ENCODE data around the gene AOC2. TPM values are rescaled to one million over a fixed set of nuclear protein-coding genes. Genes with fewer than 3 reads are reported as not detected.

Gene AOC2
- total RNA-seq, 3 donors from 2014 or later: 0.92 to 2.1 (median 0.96) TPM

- H3K36me3 ChIP-seq (ENCODE audit: low read depth): peaks cover 6% of the 10 kb centered on the region
- no peak for DNase-seq
- intact Hi-C loops (cut with DNase I, micrococcal nuclease): no loop called here
These were observed 23.2 kb upstream of the AOC2 start for GRCh38 chr17:42821176-42821575.

GRCh38 chr17:42827472-42827871 lies 16.9 kb upstream of the AOC2 start:
- intact Hi-C loops (cut with DNase I, micrococcal nuclease): no loop called here
- ATAC-seq: no peak
- Histone ChIP-seq H3K4me3 (no peak overlapping the region), H3K9me3 (no peaks in the 10 kb centered on the region), H3K36me3 (ENCODE audit: low read depth) (no peaks in the 10 kb centered on the region), H3K4me1 (ENCODE audit: low read depth) (peaks cover 18% of the 10 kb centered on the region)
- TF ChIP-seq, protein P1, sequence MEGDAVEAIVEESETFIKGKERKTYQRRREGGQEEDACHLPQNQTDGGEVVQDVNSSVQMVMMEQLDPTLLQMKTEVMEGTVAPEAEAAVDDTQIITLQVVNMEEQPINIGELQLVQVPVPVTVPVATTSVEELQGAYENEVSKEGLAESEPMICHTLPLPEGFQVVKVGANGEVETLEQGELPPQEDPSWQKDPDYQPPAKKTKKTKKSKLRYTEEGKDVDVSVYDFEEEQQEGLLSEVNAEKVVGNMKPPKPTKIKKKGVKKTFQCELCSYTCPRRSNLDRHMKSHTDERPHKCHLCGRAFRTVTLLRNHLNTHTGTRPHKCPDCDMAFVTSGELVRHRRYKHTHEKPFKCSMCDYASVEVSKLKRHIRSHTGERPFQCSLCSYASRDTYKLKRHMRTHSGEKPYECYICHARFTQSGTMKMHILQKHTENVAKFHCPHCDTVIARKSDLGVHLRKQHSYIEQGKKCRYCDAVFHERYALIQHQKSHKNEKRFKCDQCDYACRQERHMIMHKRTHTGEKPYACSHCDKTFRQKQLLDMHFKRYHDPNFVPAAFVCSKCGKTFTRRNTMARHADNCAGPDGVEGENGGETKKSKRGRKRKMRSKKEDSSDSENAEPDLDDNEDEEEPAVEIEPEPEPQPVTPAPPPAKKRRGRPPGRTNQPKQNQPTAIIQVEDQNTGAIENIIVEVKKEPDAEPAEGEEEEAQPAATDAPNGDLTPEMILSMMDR (IDR thresholded peaks at IDR 0.05): no peak
- DNase-seq: no peak

More at GRCh38 chr17:42821176-42821575, 23.2 kb upstream of the AOC2 start:
- H3K9me3 ChIP-seq: no peaks in the 10 kb centered on the region
- TF ChIP-seq, protein P1 (IDR thresholded peaks at IDR 0.05): no peak
- peaks cover 18% of the 10 kb centered on the region for H3K4me1 ChIP-seq (ENCODE audit: low read depth)
- H3K4me3 ChIP-seq: no peak overlapping the region
- no peak for ATAC-seq

GRCh38 chr17:42830971-42831370 lies 13.4 kb upstream of the AOC2 start:
- H3K9me3 ChIP-seq: no peaks in the 10 kb centered on the region
- H3K4me1 ChIP-seq (ENCODE audit: low read depth): peaks cover 13% of the 10 kb centered on the region
- DNase-seq (no peak), ATAC-seq (no peak)
- TF ChIP-seq, protein P1 (IDR thresholded peaks at IDR 0.05): no peak
- no peak overlapping the region for H3K4me3 ChIP-seq
- intact Hi-C loops (cut with DNase I, micrococcal nuclease): no loop called here
- no peaks in the 10 kb centered on the region for H3K36me3 ChIP-seq (ENCODE audit: low read depth)

- H3K9me3 ChIP-seq: no peaks in the 10 kb centered on the region
- H3K4me3 ChIP-seq: peak overlapping the region; percentile 92
- DNase-seq (no peak), ATAC-seq (peak; percentile 28)
- H3K4me1 ChIP-seq (ENCODE audit: low read depth): peaks cover 13% of the 10 kb centered on the region
- intact Hi-C loops (cut with DNase I, micrococcal nuclease): no loop called here
- TF ChIP-seq, protein P1 (IDR thresholded peaks at IDR 0.05): no peak
- no peaks in the 10 kb centered on the region for H3K36me3 ChIP-seq (ENCODE audit: low read depth)
These were observed 12.0 kb upstream of the AOC2 start for GRCh38 chr17:42832213-42832933.

GRCh38 chr17:42832934-42833766 lies 11.2 kb upstream of the AOC2 start, which contains the start of gene PSME3:
PSME3 (plus strand) TSS chr17:42833397; CDS start chr17:42833632, 235 bp downstream.
- TF ChIP-seq, protein P1 (IDR thresholded peaks at IDR 0.05): no peak
- peak; percentile 92 to 95 (median 93) for DNase-seq
- Histone ChIP-seq H3K4me1 (ENCODE audit: low read depth) (peaks cover 13% of the 10 kb centered on the region), H3K4me3 (peak within 1 kb of the TSS; percentile 92), H3K36me3 (ENCODE audit: low read depth) (no peaks in the 10 kb centered on the region), H3K9me3 (no peaks in the 10 kb centered on the region)
- peak; percentile 98 for ATAC-seq
- intact Hi-C loops (cut with DNase I, micrococcal nuclease): no loop called here
